SK-N-SH (cell line): Measurements from ENCODE around the gene CHPF2. TPM values are rescaled to one million over a fixed set of nuclear protein-coding genes. Genes with fewer than 3 reads are reported as not detected.

ENCODE experiments used
- CTCF ChIA-PET: fragments of 300-600, 350-600 bp; formaldehyde crosslinking; extraction: SDS; loops from one replicate; lab custom pipeline; 2021; lab: Yijun Ruan, JAX
- POLR2A ChIA-PET: fragments of 350-600 bp; sonication (Branson Sonifier 250); formaldehyde crosslinking; extraction: SDS; loops from one replicate; lab custom pipeline; 2020; ENCODE audit warnings: antibody characterized with exemption, inconsistent platforms; lab: Yijun Ruan, JAX
- DNase-seq: peaks from one replicate; pipeline ENCODE4 v3.0.0; 2012
- H2AFZ ChIP-seq: fragments of 200-600 bp; sonication (generic); 2 replicates; pipeline ENCODE4 v1.8.1; 2016; ENCODE audit warnings: antibody characterized with exemption, mild to moderate bottlenecking, low read depth
- H3F3A ChIP-seq: fragments of 200-600 bp; sonication (generic); replicated peaks from 2 replicates; pipeline ENCODE3; 2016; ENCODE audit warnings: antibody characterized with exemption, mild to moderate bottlenecking; ENCODE audit not compliant: insufficient read depth
- H3K27ac ChIP-seq, 2 experiments: fragments of 200-500 bp in 1 of 2; fragments of 200-600 bp in 1 of 2; sonication (Bioruptor generic) in 1 of 2; sonication (generic), shearing (Covaris generic) in 1 of 2; 2 replicates each; pipeline versions ENCODE4 v1.5.1 to v1.6.1; 2014 to 2016; ENCODE audit warnings: low read depth in 2 of 2, inconsistent platforms in 1 of 2, low read length in 1 of 2, mild to moderate bottlenecking in 1 of 2, mixed read lengths in 1 of 2
- H3K27me3 ChIP-seq: fragments of 200-600 bp; sonication (generic), shearing (Covaris generic); 2 replicates; pipeline ENCODE4 v1.6.1; 2016; ENCODE audit warnings: mixed run types; ENCODE audit not compliant: insufficient read depth
- H3K36me3 ChIP-seq, 2 experiments: fragments of 200-500 bp in 1 of 2; fragments of 200-600 bp in 1 of 2; sonication (Bioruptor generic) in 1 of 2; sonication (generic) in 1 of 2; replicated peaks in 1 of 2; 2 replicates each; pipeline versions ENCODE3 to v1.5.1; 2014 to 2016; ENCODE audit warnings: low read length in 1 of 2, mild to moderate bottlenecking in 1 of 2; ENCODE audit not compliant: insufficient read depth in 2 of 2, control insufficient read depth in 1 of 2
- H3K4me1 ChIP-seq, 2 experiments: fragments of 200-500 bp in 1 of 2; fragments of 200-600 bp in 1 of 2; sonication (Bioruptor generic) in 1 of 2; sonication (generic), shearing (Covaris generic) in 1 of 2; 2 replicates each; pipeline versions ENCODE4 v1.5.1 to v1.6.1; 2014 to 2016; ENCODE audit warnings: low read depth in 1 of 2, low read length in 1 of 2, mixed run types in 1 of 2; ENCODE audit not compliant: insufficient read depth in 2 of 2, control insufficient read depth in 1 of 2
- H3K4me2 ChIP-seq: fragments of 200-600 bp; sonication (generic), shearing (Covaris generic); 2 replicates; pipeline ENCODE4 v1.6.1; 2017; ENCODE audit warnings: mixed run types
- H3K4me3 ChIP-seq, 2 experiments: fragments of 200-500 bp in 1 of 2; fragments of 200-600 bp in 1 of 2; sonication (Bioruptor generic) in 1 of 2; sonication (generic), shearing (Covaris generic) in 1 of 2; 2 replicates each; pipeline versions ENCODE4 v1.5.1 to v1.8.1; 2014 to 2016; ENCODE audit warnings: low read depth in 2 of 2, inconsistent platforms in 1 of 2, low read length in 1 of 2, mild to moderate bottlenecking in 1 of 2, mixed read lengths in 1 of 2, moderate library complexity in 1 of 2
- H3K79me2 ChIP-seq: fragments of 200-600 bp; sonication (generic); 2 replicates; pipeline ENCODE4 v1.8.1; 2017; ENCODE audit warnings: mild to moderate bottlenecking; ENCODE audit not compliant: insufficient read depth
- H3K9ac ChIP-seq: fragments of 200-600 bp; sonication (generic); 2 replicates; pipeline ENCODE4 v1.6.1; 2017; ENCODE audit warnings: mixed run types
- H3K9me2 ChIP-seq: fragments of 200-600 bp; sonication (generic); 2 replicates; pipeline ENCODE4 v1.6.1; 2017; ENCODE audit warnings: mixed run types
- H3K9me3 ChIP-seq: fragments of 200-600 bp; sonication (generic); 2 replicates; pipeline ENCODE4 v1.6.1; 2017; ENCODE audit warnings: mixed run types, mild to moderate bottlenecking, moderate library complexity
- H4K20me1 ChIP-seq: fragments of 200-600 bp; sonication (generic); 2 replicates; pipeline ENCODE4 v1.6.1; 2017; ENCODE audit warnings: mild to moderate bottlenecking, mixed run types; ENCODE audit not compliant: insufficient read depth
- FOSL2 ChIP-seq: IDR thresholded peaks from 2 replicates; pipeline ENCODE4 v1.4.0; 2012; ENCODE audit warnings: low read depth, mild to moderate bottlenecking, moderate library complexity, borderline replicate concordance
- FOXJ3 ChIP-seq: sonication (generic); formaldehyde crosslinking; IDR thresholded peaks from 2 replicates; pipeline ENCODE4 v1.5.1; 2020; ENCODE audit warnings: mild to moderate bottlenecking, missing genetic modification reagents
- FOXM1 ChIP-seq: IDR thresholded peaks from 2 replicates; pipeline ENCODE4 v1.4.0; 2012; ENCODE audit warnings: low read depth, mild to moderate bottlenecking
- GABPA ChIP-seq: IDR thresholded peaks from 2 replicates; pipeline ENCODE4 v1.4.0; 2012; ENCODE audit warnings: low read depth, mild to moderate bottlenecking
- GATA2 ChIP-seq: sonication (generic); formaldehyde crosslinking; IDR thresholded peaks from 2 replicates; pipeline ENCODE4 v1.5.0; 2020; ENCODE audit warnings: mild to moderate bottlenecking, missing genetic modification reagents
- IRF3 ChIP-seq: fragments of 150-350 bp; IDR thresholded peaks from 2 replicates; pipeline ENCODE4 v1.6.1; 2016; ENCODE audit warnings: mild to moderate bottlenecking, low read depth, low read length
- JUND ChIP-seq: IDR thresholded peaks from 2 replicates; pipeline ENCODE4 v1.4.0; 2012
- MXI1 ChIP-seq: IDR thresholded peaks from 2 replicates; pipeline ENCODE4 v1.6.1; 2012; ENCODE audit warnings: mild to moderate bottlenecking, low read depth, low read length, improper control_type of control experiment
- POLR2AphosphoS5 ChIP-seq: IDR thresholded peaks from 2 replicates; pipeline ENCODE4 v1.6.1; 2012; ENCODE audit warnings: low read depth, low read length
- RAD21 ChIP-seq: IDR thresholded peaks from 2 replicates; pipeline ENCODE4 v1.6.1; 2012; ENCODE audit warnings: mild to moderate bottlenecking, low read length
- RCOR1 ChIP-seq: fragments of 150-350 bp; IDR thresholded peaks from 2 replicates; pipeline ENCODE4 v1.6.1; 2017; ENCODE audit warnings: antibody characterized with exemption, low read length
- RXRA ChIP-seq: IDR thresholded peaks from 2 replicates; pipeline ENCODE4 v1.4.0; 2012; ENCODE audit warnings: low read depth, mild to moderate bottlenecking, borderline replicate concordance
- SIN3A ChIP-seq: IDR thresholded peaks from 2 replicates; pipeline ENCODE4 v1.6.1; 2012; ENCODE audit warnings: low read depth, mild to moderate bottlenecking, low read length, moderate library complexity, borderline replicate concordance
- TAF1 ChIP-seq: IDR thresholded peaks from 2 replicates; pipeline ENCODE4 v1.6.1; 2012; ENCODE audit warnings: low read depth, mild to moderate bottlenecking, low read length, moderate library complexity, borderline replicate concordance
- TCF12 ChIP-seq: IDR thresholded peaks from 2 replicates; pipeline ENCODE4 v1.4.0; 2012
- YY1 ChIP-seq: IDR thresholded peaks from 2 replicates; pipeline ENCODE4 v1.4.0; 2012; ENCODE audit warnings: low read depth, mild to moderate bottlenecking
- WGBS: methylation state at CpG from one replicate; pipeline ENCODE4 v1.1.6; 2017; ENCODE audit warnings: low lambda C conversion rate; 5-methylcytosine and 5-hydroxymethylcytosine counted together
- polyA plus RNA-seq, 3 experiments: library from polyadenylated mRNA; depleted of rRNA; stranded (reverse); fragments of >200 nt; gene quantifications; 2 replicates each; pipeline ENCODE4 v1.2.3, GENCODE V29; 2012
- TF ChIP-seq, protein P1 (sequence below): IDR thresholded peaks from 2 replicates; pipeline ENCODE4 v1.4.0; 2012; ENCODE audit warnings: low read depth

The CHPF2 gene
- polyA plus RNA-seq, 1 of the 3 experiments (the other 2 are of a cell fraction) = 68.6 TPM

DNA sequence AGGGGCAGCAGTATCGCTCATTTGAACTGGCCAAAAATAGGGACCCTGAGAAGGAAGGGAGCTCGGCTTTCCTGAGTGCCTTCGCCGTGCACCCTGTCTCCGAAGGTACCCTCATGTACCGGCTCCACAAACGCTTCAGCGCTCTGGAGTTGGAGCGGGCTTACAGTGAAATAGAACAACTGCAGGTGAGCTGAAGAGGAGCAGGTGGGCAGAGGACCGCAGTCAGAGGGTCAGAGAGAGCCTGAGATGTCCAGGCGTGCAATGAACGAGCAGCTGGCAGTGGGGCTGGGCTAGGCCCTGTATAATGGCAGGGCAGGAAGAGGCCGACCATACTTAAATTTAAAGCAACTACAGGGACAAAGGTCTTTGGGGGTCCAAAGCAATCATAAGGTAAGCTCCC is 4.1 kb downstream of the CHPF2 start:
- CTCF ChIA-PET = interaction anchor here (1.0 to 7.7 kb wide), 6 partner anchors 9 to 112 kb away, joined by 3 to 122 read pairs (median 4); partner anchors contain the start of gene ABCF2
- POLR2A ChIA-PET = interaction anchor here (0.6 to 0.7 kb wide), 2 partner anchors 10 to 67 kb away, joined by 3 to 4 read pairs; partner anchors contain the start of gene ABCF2
- no peak for TF ChIP-seq FOSL2
- no peak for TF ChIP-seq RAD21
- no peak for TF ChIP-seq IRF3
- no peak for TF ChIP-seq RCOR1
- TF ChIP-seq SIN3A = no peak
- TF ChIP-seq FOXJ3 (CRISPR knock-in tag) = no peak
- no peak for TF ChIP-seq TAF1
- TF ChIP-seq, protein P1, sequence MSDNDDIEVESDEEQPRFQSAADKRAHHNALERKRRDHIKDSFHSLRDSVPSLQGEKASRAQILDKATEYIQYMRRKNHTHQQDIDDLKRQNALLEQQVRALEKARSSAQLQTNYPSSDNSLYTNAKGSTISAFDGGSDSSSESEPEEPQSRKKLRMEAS = no peak
- TF ChIP-seq, all 33 proteins: peak for 0
- Histone ChIP-seq H3K4me3 (no peak overlapping the region), H3K27me3 (no peaks in the 10 kb centered on the region), H3K27ac (no peak overlapping the region), H3K9ac (no peak overlapping the region), H3K79me2 (peaks cover 83% of the 10 kb centered on the region), H3K4me1 (peaks cover 6 to 17% of the 10 kb centered on the region in 2 experiments), H3K4me2 (no peak overlapping the region), H2AFZ (no peak overlapping the region), H4K20me1 (peaks cover 70% of the 10 kb centered on the region), H3K9me2 (no peaks in the 10 kb centered on the region), H3F3A (peaks cover 21% of the 10 kb centered on the region), H3K9me3 (no peaks in the 10 kb centered on the region), H3K36me3 (peaks cover 51 to 67% of the 10 kb centered on the region in 2 experiments)
- 98% methylated on average over 13 of the region's 13 CpGs for WGBS
- DNase-seq = no peak

GRCh38 chr7:151237244-151238189 is 5.2 kb downstream of the CHPF2 start:
- no peak for DNase-seq
- Histone ChIP-seq H3K4me2 (no peak overlapping the region), H3K9me2 (no peaks in the 10 kb centered on the region), H3K4me3 (no peak overlapping the region), H3F3A (peaks cover 25% of the 10 kb centered on the region), H4K20me1 (peaks cover 70% of the 10 kb centered on the region), H3K79me2 (peaks cover 76% of the 10 kb centered on the region), H3K36me3 (peaks cover 52 to 78% of the 10 kb centered on the region in 2 experiments), H3K4me1 (peaks cover 6 to 12% of the 10 kb centered on the region in 2 experiments), H3K9ac (no peak overlapping the region), H3K9me3 (no peaks in the 10 kb centered on the region)
- POLR2A ChIA-PET = interaction anchor here (0.7 kb wide), 1 partner anchor 10 kb away, joined by 3 read pairs; the partner anchor contains the start of gene ABCF2
- no peak for TF ChIP-seq POLR2AphosphoS5
- no peak for TF ChIP-seq GABPA
- TF ChIP-seq RAD21 = no peak
- TF ChIP-seq TAF1 = no peak
- TF ChIP-seq FOSL2 = no peak
- no peak for TF ChIP-seq MXI1
- TF ChIP-seq TCF12 = no peak
- no peak for TF ChIP-seq RCOR1
- TF ChIP-seq FOXJ3 (CRISPR knock-in tag) = no peak
- no peak for TF ChIP-seq FOXM1
- no peak for TF ChIP-seq YY1
- TF ChIP-seq RXRA = no peak
- TF ChIP-seq JUND = no peak
- TF ChIP-seq GATA2 (CRISPR knock-in tag) = no peak
- TF ChIP-seq, all 33 proteins: peak for 0
- Histone ChIP-seq H3K27ac (no peak overlapping the region), H3K27me3 (no peaks in the 10 kb centered on the region), H2AFZ (no peak overlapping the region)
- CTCF ChIA-PET = interaction anchor here (1.0 to 7.7 kb wide), 5 partner anchors 8 to 113 kb away, joined by 3 to 122 read pairs (median 5); no protein-coding TSS in a partner anchor
- 94% methylated on average over 27 of the region's 44 CpGs for WGBS
